Peyer's patch (tissue), 4 donors: ENCODE measurements around the gene TMEM229B.

Experiments
- CTCF ChIP-seq, 6 experiments: fragments of 450-650 bp in 4 of 6; fragments of 200-600 bp in 2 of 6; sonication (generic) in 1 of 6; IDR thresholded peaks; one replicate each; pipeline ENCODE4 v1.5.1; 2017 to 2019; ENCODE audit warnings: antibody characterized with exemption in 6 of 6, mild to moderate bottlenecking in 3 of 6, moderate library complexity in 1 of 6
- POLR2A ChIP-seq, 2 donors: fragments of 450-650 bp; IDR thresholded peaks; one replicate each; pipeline ENCODE4 v1.5.1; 2017; ENCODE audit warnings: antibody characterized with exemption in 2 of 2, mild to moderate bottlenecking in 2 of 2, moderate library complexity in 2 of 2

GRCh38 chr14:67528276-67528675 lies 39.8 kb upstream of the TMEM229B start:
- no peak for TF ChIP-seq CTCF (IDR thresholded peaks at IDR 0.05)
- TF ChIP-seq POLR2A (IDR thresholded peaks at IDR 0.05): no peak
